GM13977 (cell line): ENCODE results near the gene ACSS2.

ENCODE experiments used
- DNase-seq: peaks from one replicate; pipeline ENCODE4 v3.0.0; 2012; ENCODE audit warnings: low spot score
- CTCF ChIP-seq: IDR thresholded peaks from 2 replicates; pipeline ENCODE4 v1.5.1; 2012; ENCODE audit warnings: mild to moderate bottlenecking, control low read depth; ENCODE audit not compliant: insufficient read depth; ENCODE audit errors: extremely low read depth, missing control alignments
- in situ Hi-C: fragments of 300-500 bp; cut with MboI; formaldehyde crosslinking; loops from one replicate; pipeline ENCODE4 v1.12.0; 2022; ENCODE audit warnings: low sequenced_read_pairs, low pct_unique_long_range_greater_than_20kb, mixed read lengths, inconsistent platforms; ENCODE audit not compliant: unreplicated experiment

ACSS2 gene

GRCh38 chr20:34976286-34976685, 99.9 kb downstream of the ACSS2 start:
- in situ Hi-C loops: no loop called here

More at GRCh38 chr20:34976286-34976685, 99.9 kb downstream of the ACSS2 start:
- no peak for TF ChIP-seq CTCF
- DNase-seq: no peak
